OCI-LY7 (cell line): ENCODE data around the gene EPB42. TPM values are rescaled to one million over a fixed set of nuclear protein-coding genes. Genes with fewer than 3 reads are reported as not detected.

ENCODE experiments used
- BruUV-seq: library from RNA; stranded (reverse); fragments of 400-500 nt; replicated peaks from 2 replicates; lab custom pipeline; 2021; lab: Mats Ljungman, UMichigan
- CTCF ChIA-PET: fragments of 300-600 bp; sonication (Branson Sonifier 250); formaldehyde crosslinking; loops from one replicate; lab custom pipeline; 2022; ENCODE audit warnings: antibody characterized with exemption; ENCODE audit not compliant: unreplicated experiment; lab: Charles Lee
- POLR2A ChIA-PET: fragments of 300-600 bp; sonication (Branson Sonifier 250); formaldehyde crosslinking; loops from one replicate; lab custom pipeline; 2022; ENCODE audit warnings: antibody characterized with exemption; lab: Charles Lee
- DNase-seq: peaks from one replicate; pipeline ENCODE4 v3.0.0-alpha.2; 2015; ENCODE audit warnings: low spot score
- H2AFZ ChIP-seq: fragments of 200-600 bp; sonication (generic), shearing (Covaris generic); 2 replicates; pipeline ENCODE4 v1.6.1; 2014; ENCODE audit warnings: mild to moderate bottlenecking, antibody characterized with exemption, low read length, moderate library complexity
- H3K27ac ChIP-seq: fragments of 200-600 bp; sonication (generic); 2 replicates; pipeline ENCODE4 v1.5.1; 2014; ENCODE audit warnings: mixed run types, low read depth, mild to moderate bottlenecking, moderate library complexity, low read length, inconsistent platforms; ENCODE audit not compliant: poor library complexity, severe bottlenecking
- H3K36me3 ChIP-seq: fragments of 200-600 bp; sonication (generic); 2 replicates; pipeline ENCODE4 v1.6.1; 2014; ENCODE audit warnings: mild to moderate bottlenecking, antibody characterized with exemption, low read length, moderate library complexity, mixed read lengths; ENCODE audit not compliant: insufficient read depth
- H3K4me1 ChIP-seq: fragments of 200-600 bp; sonication (generic); 2 replicates; pipeline ENCODE4 v1.5.1; 2014; ENCODE audit warnings: mild to moderate bottlenecking, low read length; ENCODE audit not compliant: insufficient read depth, poor library complexity, severe bottlenecking
- H3K4me2 ChIP-seq: fragments of 200-600 bp; sonication (generic); 2 replicates; pipeline ENCODE4 v1.6.1; 2014; ENCODE audit warnings: mild to moderate bottlenecking, low read length
- H3K4me3 ChIP-seq: fragments of 200-600 bp; sonication (generic); 2 replicates; pipeline ENCODE4 v1.5.1; 2014; ENCODE audit warnings: mild to moderate bottlenecking, low read depth, low read length; ENCODE audit not compliant: poor library complexity, severe bottlenecking
- H3K79me2 ChIP-seq: fragments of 200-600 bp; sonication (generic); 2 replicates; pipeline ENCODE4 v1.6.1; 2016; ENCODE audit warnings: low read depth, mild to moderate bottlenecking, low read length, moderate library complexity, mixed read lengths; ENCODE audit not compliant: insufficient read depth
- H3K9me2 ChIP-seq: fragments of 200-600 bp; sonication (generic); 2 replicates; pipeline ENCODE4 v1.6.1; 2016; ENCODE audit warnings: mild to moderate bottlenecking, low read length, mixed read lengths; ENCODE audit not compliant: insufficient read depth
- H3K9me3 ChIP-seq: fragments of 200-600 bp; sonication (generic); 2 replicates; pipeline ENCODE4 v1.6.1; 2014; ENCODE audit warnings: mild to moderate bottlenecking, mixed run types, low read length, mixed read lengths
- H4K20me1 ChIP-seq: fragments of 200-600 bp; sonication (generic); 2 replicates; pipeline ENCODE4 v1.6.1; 2014; ENCODE audit warnings: mild to moderate bottlenecking, antibody characterized with exemption, low read length, moderate library complexity, mixed read lengths; ENCODE audit not compliant: insufficient read depth
- CTCF ChIP-seq: fragments of 200-600 bp; sonication (generic); conservative IDR thresholded peaks from 2 replicates; pipeline ENCODE4 v1.5.1; 2014; ENCODE audit warnings: mild to moderate bottlenecking, antibody characterized with exemption, low read length, moderate library complexity, mixed read lengths
- EZH2phosphoT487 ChIP-seq: fragments of 200-600 bp; sonication (generic); IDR thresholded peaks from 2 replicates; pipeline ENCODE4 v1.6.1; 2018; ENCODE audit warnings: low read depth, borderline replicate concordance, mild to moderate bottlenecking, mixed run types, antibody characterized with exemption, low read length, moderate library complexity, mixed read lengths
- intact Hi-C: fragments of 100-400 bp; cut with micrococcal nuclease; formaldehyde crosslinking; loops from one replicate; pipeline ENCODE4 v1.10.0; 2022; ENCODE audit not compliant: unreplicated experiment
- total RNA-seq, 2 experiments: library from RNA; depleted of rRNA in 1 of 2; stranded (reverse); fragments of >200 nt in 1 of 2; shearing (Covaris generic) in 1 of 2; gene quantifications; 2 replicates each; pipeline ENCODE4 v1.2.3, GENCODE V29; 2014 to 2022

EPB42 gene
- total RNA-seq, 2 experiments from 2014 or later, result not detected

GRCh38 chr15:43210807-43211206 lies 10.0 kb downstream of the EPB42 start:
- H3K4me1 ChIP-seq, result no peaks in the 10 kb centered on the region
- BruUV-seq, result no TSS peak
- H4K20me1 ChIP-seq, result no peaks in the 10 kb centered on the region
- no peak overlapping the region for H3K4me2 ChIP-seq
- no peaks in the 10 kb centered on the region for H3K79me2 ChIP-seq
- ChIA-PET CTCF (no interaction called here), POLR2A (no interaction called here)
- DNase-seq, result no peak
- H3K27ac ChIP-seq, result no peak overlapping the region
- intact Hi-C loops, result no loop called here
- no peaks in the 10 kb centered on the region for H3K9me3 ChIP-seq
- no peaks in the 10 kb centered on the region for H3K36me3 ChIP-seq
- no peaks in the 10 kb centered on the region for H3K9me2 ChIP-seq
- H2AFZ ChIP-seq, result no peak overlapping the region
- no peak overlapping the region for H3K4me3 ChIP-seq
- no peak for TF ChIP-seq CTCF
- TF ChIP-seq EZH2phosphoT487, result no peak

GRCh38 chr15:43210172-43210745 lies 10.6 kb downstream of the EPB42 start:
- Histone ChIP-seq H2AFZ (no peak overlapping the region), H3K27ac (no peak overlapping the region), H3K79me2 (no peaks in the 10 kb centered on the region), H3K36me3 (no peaks in the 10 kb centered on the region), H3K9me3 (no peaks in the 10 kb centered on the region), H3K4me1 (no peaks in the 10 kb centered on the region), H3K4me2 (no peak overlapping the region), H3K9me2 (no peaks in the 10 kb centered on the region), H3K4me3 (no peak overlapping the region), H4K20me1 (no peaks in the 10 kb centered on the region)
- no TSS peak for BruUV-seq
- POLR2A ChIA-PET, result no interaction called here
- no peak for DNase-seq
- intact Hi-C loops, result no loop called here
- TF ChIP-seq CTCF (no peak), EZH2phosphoT487 (no peak)
- CTCF ChIA-PET, result no interaction called here

GRCh38 chr15:43209059-43209824 lies 11.6 kb downstream of the EPB42 start:
- no TSS peak for BruUV-seq
- Histone ChIP-seq H3K79me2 (no peaks in the 10 kb centered on the region), H3K9me3 (no peaks in the 10 kb centered on the region), H3K9me2 (no peaks in the 10 kb centered on the region), H3K27ac (no peak overlapping the region), H3K4me1 (no peaks in the 10 kb centered on the region), H4K20me1 (no peaks in the 10 kb centered on the region), H3K4me2 (no peak overlapping the region), H2AFZ (no peak overlapping the region), H3K36me3 (no peaks in the 10 kb centered on the region), H3K4me3 (no peak overlapping the region)
- ChIA-PET CTCF (no interaction called here), POLR2A (no interaction called here)
- no peak for DNase-seq
- TF ChIP-seq EZH2phosphoT487 (no peak), CTCF (no peak)
- intact Hi-C loops, result no loop called here
